CD14-positive monocyte (primary cell): ENCODE measurements around the gene CDH12. TPM values are rescaled to one million over a fixed set of nuclear protein-coding genes. Genes with fewer than 3 reads are reported as not detected.

Source experiments
- DNase-seq, 3 donors: peaks; one replicate each; pipeline ENCODE4 v3.0.0-alpha.2; 2011 to 2022
- H2AFZ ChIP-seq: 2 replicates; pipeline ENCODE4 v1.6.0; 2012; ENCODE audit warnings: mild to moderate bottlenecking, low read depth, low read length, inconsistent platforms; ENCODE audit not compliant: insufficient read depth, poor library complexity, severe bottlenecking
- H3K27ac ChIP-seq, 2 donors: 1 replicate in 1 of 2; 2 replicates in 1 of 2; pipeline ENCODE4 v1.5.1; 2012 to 2013; ENCODE audit warnings: low read length in 2 of 2, control low read depth in 1 of 2, inconsistent platforms in 1 of 2, low read depth in 1 of 2, mild to moderate bottlenecking in 1 of 2
- H3K27me3 ChIP-seq, 2 donors: one replicate each; pipeline versions ENCODE4 v1.6.0 to v1.6.1; 2011 to 2013; ENCODE audit warnings: low read length in 2 of 2; ENCODE audit not compliant: control insufficient read depth in 2 of 2, insufficient read depth in 2 of 2
- H3K36me3 ChIP-seq, 2 donors: replicated peaks in 1 of 2; 1 replicate in 1 of 2; 2 replicates in 1 of 2; pipeline versions ENCODE4 v1.5.1 to v1.6.1; 2012 to 2013; ENCODE audit warnings: low read length in 2 of 2, control low read depth in 1 of 2, inconsistent platforms in 1 of 2, mild to moderate bottlenecking in 1 of 2; ENCODE audit not compliant: insufficient read depth in 2 of 2, control insufficient read depth in 1 of 2
- H3K4me1 ChIP-seq, 2 donors: 1 replicate in 1 of 2; 2 replicates in 1 of 2; pipeline versions ENCODE4 v1.5.1 to v1.6.1; 2012 to 2013; ENCODE audit warnings: low read length in 2 of 2, control low read depth in 1 of 2, inconsistent platforms in 1 of 2, mild to moderate bottlenecking in 1 of 2, moderate library complexity in 1 of 2; ENCODE audit not compliant: insufficient read depth in 2 of 2, control insufficient read depth in 1 of 2
- H3K4me2 ChIP-seq: replicated peaks from 2 replicates; pipeline ENCODE3; 2012; ENCODE audit warnings: low read length, moderate library complexity, mild to moderate bottlenecking; ENCODE audit not compliant: poor library complexity, severe bottlenecking; ENCODE audit errors: extremely low read depth
- H3K4me3 ChIP-seq, 3 experiments: fragments of 200-600 bp in 1 of 3; sonication (generic) in 1 of 3; replicated peaks in 1 of 3; 1 replicate in 2 of 3; 2 replicates in 1 of 3; pipeline ENCODE4 v1.5.1; 2011 to 2013; ENCODE audit warnings: low read length in 3 of 3, mild to moderate bottlenecking in 3 of 3, control low read depth in 2 of 3, low read depth in 2 of 3, inconsistent platforms in 1 of 3, moderate library complexity in 1 of 3
- H3K79me2 ChIP-seq: 2 replicates; pipeline ENCODE4 v1.6.0; 2012; ENCODE audit warnings: mild to moderate bottlenecking, control low read depth, inconsistent platforms, low read length, moderate library complexity; ENCODE audit not compliant: insufficient read depth
- H3K9ac ChIP-seq: 2 replicates; pipeline ENCODE4 v1.6.0; 2017; ENCODE audit warnings: low read length, mild to moderate bottlenecking; ENCODE audit not compliant: insufficient read depth, poor library complexity, severe bottlenecking
- H3K9me3 ChIP-seq, 2 donors: replicated peaks in 1 of 2; 1 replicate in 1 of 2; 2 replicates in 1 of 2; pipeline versions ENCODE4 v1.5.1 to v1.6.1; 2012 to 2013; ENCODE audit warnings: low read length in 2 of 2, control low read depth in 1 of 2; ENCODE audit not compliant: control insufficient read depth in 1 of 2, insufficient read depth in 1 of 2
- H4K20me1 ChIP-seq: 2 replicates; pipeline ENCODE4 v1.6.0; 2012; ENCODE audit warnings: mild to moderate bottlenecking, low read length, control low read depth, moderate library complexity; ENCODE audit not compliant: insufficient read depth
- H3K27ac Mint-ChIP-seq, 7 donors: one replicate each; pipeline ENCODE4 v1.8.0; 2020; ENCODE audit warnings: mild to moderate bottlenecking in 7 of 7, mixed read lengths in 7 of 7, moderate library complexity in 6 of 7, inconsistent platforms in 2 of 7
- H3K27me3 Mint-ChIP-seq, 3 donors: one replicate each; pipeline ENCODE4 v1.8.0; 2021 to 2022; ENCODE audit warnings: low read depth in 3 of 3, mild to moderate bottlenecking in 3 of 3, mixed read lengths in 3 of 3, moderate library complexity in 3 of 3, inconsistent platforms in 1 of 3
- H3K36me3 Mint-ChIP-seq, 2 donors: one replicate each; pipeline ENCODE4 v1.8.0; 2020; ENCODE audit warnings: mixed read lengths in 2 of 2, inconsistent platforms in 1 of 2, mild to moderate bottlenecking in 1 of 2
- H3K4me1 Mint-ChIP-seq: one replicate; pipeline ENCODE4 v1.8.0; 2020; ENCODE audit warnings: mild to moderate bottlenecking, mixed read lengths
- H3K4me3 Mint-ChIP-seq, 2 donors: one replicate each; pipeline ENCODE4 v1.8.0; 2020; ENCODE audit warnings: mild to moderate bottlenecking in 2 of 2, mixed read lengths in 2 of 2, moderate library complexity in 1 of 2
- H3K9me3 Mint-ChIP-seq, 7 donors: one replicate each; pipeline ENCODE4 v1.8.0; 2020 to 2022; ENCODE audit warnings: mixed read lengths in 7 of 7, mild to moderate bottlenecking in 6 of 7, moderate library complexity in 6 of 7, inconsistent platforms in 2 of 7
- CTCF ChIP-seq: fragments of 200-600 bp; IDR thresholded peaks from one replicate; pipeline ENCODE4 v1.8.0; 2022; ENCODE audit warnings: antibody characterized with exemption, mild to moderate bottlenecking
- WGBS: methylation state at CpG from one replicate; pipeline ENCODE4 v1.1.5; 2013; ENCODE audit warnings: missing lambda C conversion rate; ENCODE audit not compliant: insufficient coverage; 5-methylcytosine and 5-hydroxymethylcytosine counted together
- intact Hi-C, 2 donors: fragments of 100-400 bp; cut with micrococcal nuclease; formaldehyde crosslinking; loops; one replicate each; pipeline versions ENCODE4 v1.15.0 to v1.15.1; 2023
- polyA plus RNA-seq, 3 donors: library from polyadenylated mRNA; depleted of rRNA in 1 of 3; unstranded in 2 of 3; stranded (reverse) in 1 of 3; fragments of 300-500 nt in 2 of 3; fragments of >200 nt in 1 of 3; fragmentation: Illumina TruSeq in 2 of 3; gene quantifications; 1 replicate in 2 of 3; 2 replicates in 1 of 3; pipeline ENCODE4 v1.2.3, GENCODE V29; 2012 to 2021

Gene CDH12
- polyA plus RNA-seq, 3 donors = not detected

GRCh38 chr5:21919414-21920022 lies 933.6 kb downstream of the CDH12 start:
- no peaks in the 10 kb centered on the region for H3K79me2 ChIP-seq
- no peaks in the 10 kb centered on the region for H3K36me3 ChIP-seq
- peaks cover 0 to 2% (median 0%) of the 10 kb centered on the region in 7 donors for H3K9me3 Mint-ChIP-seq
- H4K20me1 ChIP-seq = no peaks in the 10 kb centered on the region
- no peak overlapping the region for H3K4me2 ChIP-seq
- H3K4me3 Mint-ChIP-seq = no peak overlapping the region
- no peak for DNase-seq
- intact Hi-C loops = no loop called here
- no peaks in the 10 kb centered on the region for H3K36me3 Mint-ChIP-seq
- no peak overlapping the region for H3K9ac ChIP-seq
- H3K4me1 ChIP-seq = no peaks in the 10 kb centered on the region
- H3K4me1 Mint-ChIP-seq = no peaks in the 10 kb centered on the region
- WGBS = 33% methylated on average over 2 of the region's 8 CpGs
- H2AFZ ChIP-seq = no peak overlapping the region
- H3K27me3 Mint-ChIP-seq = peaks cover 0 to 2% (median 0%) of the 10 kb centered on the region in 3 donors
- peak; percentile 5 for TF ChIP-seq CTCF
- no peak overlapping the region for H3K27ac Mint-ChIP-seq
- H3K27me3 ChIP-seq = no peaks in the 10 kb centered on the region
- H3K9me3 ChIP-seq = no peaks in the 10 kb centered on the region
- no peak overlapping the region for H3K4me3 ChIP-seq
- no peak overlapping the region for H3K27ac ChIP-seq

DNA sequence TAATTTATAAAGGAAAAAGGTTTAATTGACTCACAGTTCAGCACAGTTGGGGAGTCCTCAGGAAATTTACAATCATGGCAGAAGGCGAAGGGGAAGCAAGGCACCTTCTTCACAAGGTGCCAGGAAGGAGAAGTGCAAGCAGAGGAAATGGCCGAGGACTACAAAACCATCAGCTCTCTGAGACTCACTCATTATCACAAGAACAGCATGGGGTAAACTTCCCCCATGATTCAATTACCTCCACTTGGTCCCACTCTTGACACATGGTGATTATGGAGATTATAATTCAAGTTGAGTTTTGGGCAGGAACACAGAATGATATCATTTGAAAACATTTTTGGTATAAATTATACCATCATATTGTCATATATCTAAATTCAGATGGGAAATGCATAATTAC lies 934.7 kb downstream of the CDH12 start:
- H3K9me3 ChIP-seq = no peaks in the 10 kb centered on the region
- no peak for TF ChIP-seq CTCF
- no peak for DNase-seq
- no peak overlapping the region for H2AFZ ChIP-seq
- intact Hi-C loops = no loop called here
- no peak overlapping the region for H3K4me3 Mint-ChIP-seq
- H3K27me3 Mint-ChIP-seq = peaks cover 0 to 2% (median 0%) of the 10 kb centered on the region in 3 donors
- no peak overlapping the region for H3K9ac ChIP-seq
- H3K36me3 ChIP-seq = no peaks in the 10 kb centered on the region
- H3K4me3 ChIP-seq = no peak overlapping the region
- no peaks in the 10 kb centered on the region for H3K4me1 ChIP-seq
- H3K4me2 ChIP-seq = no peak overlapping the region
- no CpG with 5 or more reads among the region's 2 CpGs for WGBS
- no peaks in the 10 kb centered on the region for H3K36me3 Mint-ChIP-seq
- H3K27ac Mint-ChIP-seq = peak overlapping the region in 2 of 7 donors; percentile 31 to 72
- H3K27me3 ChIP-seq = no peaks in the 10 kb centered on the region
- H3K9me3 Mint-ChIP-seq = peaks cover 0 to 2% (median 0%) of the 10 kb centered on the region in 7 donors
- H4K20me1 ChIP-seq = no peaks in the 10 kb centered on the region
- no peaks in the 10 kb centered on the region for H3K4me1 Mint-ChIP-seq
- no peak overlapping the region for H3K27ac ChIP-seq
- H3K79me2 ChIP-seq = no peaks in the 10 kb centered on the region
